Gastroesophageal sphincter (tissue), 3 donors: ENCODE data around the gene MEGF11.

Source experiments
- EP300 ChIP-seq: sonication (generic); formaldehyde crosslinking; IDR thresholded peaks from one replicate; pipeline ENCODE4 v1.6.1; 2017; ENCODE audit warnings: antibody characterized with exemption, mild to moderate bottlenecking
- POLR2A ChIP-seq, 2 donors: fragments of 450-650 bp; IDR thresholded peaks; one replicate each; pipeline ENCODE4 v1.6.1; 2017; ENCODE audit warnings: antibody characterized with exemption in 2 of 2, mild to moderate bottlenecking in 2 of 2, moderate library complexity in 1 of 2
- TF ChIP-seq, protein P1 (sequence below), 4 experiments: fragments of 200-600 bp in 2 of 4; fragments of 450-650 bp in 2 of 4; sonication (generic) in 1 of 4; IDR thresholded peaks; one replicate each; pipeline ENCODE4 v1.5.1; 2017 to 2019; ENCODE audit warnings: antibody characterized with exemption in 4 of 4, mild to moderate bottlenecking in 2 of 4, moderate library complexity in 2 of 4

DNA sequence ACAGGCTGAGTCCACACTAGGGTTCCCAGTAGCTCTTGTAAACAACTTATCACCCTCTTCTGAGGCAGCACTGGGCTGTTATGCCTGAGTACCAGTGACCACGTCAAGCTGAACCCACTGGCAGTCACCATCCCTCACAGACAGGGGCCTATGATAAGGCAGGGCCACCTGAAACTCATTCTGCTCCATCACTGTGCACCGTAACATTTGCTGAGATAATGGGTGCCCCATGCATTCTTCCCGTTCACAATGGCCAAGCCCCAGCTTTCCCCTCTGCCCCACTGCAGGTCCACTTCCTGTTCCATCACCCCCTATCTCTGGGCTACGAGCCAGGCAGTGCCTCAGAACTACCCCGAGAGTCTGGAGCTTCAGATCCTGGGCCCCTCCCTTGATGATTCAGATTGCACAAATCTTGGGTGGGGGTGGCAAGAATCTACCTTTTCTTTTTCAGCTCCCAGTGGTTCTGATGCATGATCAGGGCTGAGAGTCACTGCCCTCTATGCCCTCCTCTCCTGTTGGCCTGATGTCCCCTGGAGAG, 226.2 kb downstream of the MEGF11 start:
- TF ChIP-seq, protein P1, sequence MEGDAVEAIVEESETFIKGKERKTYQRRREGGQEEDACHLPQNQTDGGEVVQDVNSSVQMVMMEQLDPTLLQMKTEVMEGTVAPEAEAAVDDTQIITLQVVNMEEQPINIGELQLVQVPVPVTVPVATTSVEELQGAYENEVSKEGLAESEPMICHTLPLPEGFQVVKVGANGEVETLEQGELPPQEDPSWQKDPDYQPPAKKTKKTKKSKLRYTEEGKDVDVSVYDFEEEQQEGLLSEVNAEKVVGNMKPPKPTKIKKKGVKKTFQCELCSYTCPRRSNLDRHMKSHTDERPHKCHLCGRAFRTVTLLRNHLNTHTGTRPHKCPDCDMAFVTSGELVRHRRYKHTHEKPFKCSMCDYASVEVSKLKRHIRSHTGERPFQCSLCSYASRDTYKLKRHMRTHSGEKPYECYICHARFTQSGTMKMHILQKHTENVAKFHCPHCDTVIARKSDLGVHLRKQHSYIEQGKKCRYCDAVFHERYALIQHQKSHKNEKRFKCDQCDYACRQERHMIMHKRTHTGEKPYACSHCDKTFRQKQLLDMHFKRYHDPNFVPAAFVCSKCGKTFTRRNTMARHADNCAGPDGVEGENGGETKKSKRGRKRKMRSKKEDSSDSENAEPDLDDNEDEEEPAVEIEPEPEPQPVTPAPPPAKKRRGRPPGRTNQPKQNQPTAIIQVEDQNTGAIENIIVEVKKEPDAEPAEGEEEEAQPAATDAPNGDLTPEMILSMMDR (IDR thresholded peaks at IDR 0.05), result no peak
- no peak for TF ChIP-seq POLR2A (IDR thresholded peaks at IDR 0.05)
- no peak for TF ChIP-seq EP300
